Cardiac fibroblast (primary cell): ENCODE results near the gene PLCL2.
A peak's percentile ranks its signal among the peaks of the same experiment; 100 is the strongest.

ENCODE experiments used
- DNase-seq, 2 donors: peaks; one replicate each; pipeline versions ENCODE4 v3.0.0 to v3.0.0-alpha.2; 2010; ENCODE audit warnings: low read depth in 2 of 2
- H3K4me3 ChIP-seq, 2 donors: replicated peaks in 1 of 2; 1 replicate in 1 of 2; 2 replicates in 1 of 2; pipeline ENCODE4 v1.5.1; 2011; ENCODE audit warnings: low read depth in 2 of 2, low read length in 2 of 2, mild to moderate bottlenecking in 2 of 2, moderate library complexity in 1 of 2
- TF ChIP-seq, protein P1 (sequence below): IDR thresholded peaks from one replicate; pipeline ENCODE4 v1.5.1; 2011; ENCODE audit warnings: low read depth, mild to moderate bottlenecking, low read length, inconsistent platforms

The PLCL2 gene

DNA sequence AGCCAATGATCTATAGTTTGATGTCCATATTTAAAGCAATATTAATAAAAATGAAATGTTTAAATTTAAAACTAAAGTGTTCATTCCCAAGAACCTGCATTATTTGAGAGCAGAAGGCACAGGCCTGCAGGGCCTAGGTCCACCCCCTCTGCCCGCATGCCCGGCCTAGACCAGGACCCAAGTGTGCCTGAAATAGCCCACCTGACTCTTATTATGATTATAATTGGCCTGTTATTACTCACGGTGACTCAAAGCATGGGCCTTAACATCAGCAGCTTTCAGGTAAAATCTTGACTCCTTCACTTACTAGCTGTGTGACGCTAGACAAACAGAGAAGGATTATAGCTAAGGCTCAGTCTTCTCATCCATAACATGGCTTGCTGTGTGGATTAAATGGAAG, 128.8 kb downstream of the PLCL2 start:
- no peak for DNase-seq
- H3K4me3 ChIP-seq: no peak overlapping the region
- TF ChIP-seq, protein P1, sequence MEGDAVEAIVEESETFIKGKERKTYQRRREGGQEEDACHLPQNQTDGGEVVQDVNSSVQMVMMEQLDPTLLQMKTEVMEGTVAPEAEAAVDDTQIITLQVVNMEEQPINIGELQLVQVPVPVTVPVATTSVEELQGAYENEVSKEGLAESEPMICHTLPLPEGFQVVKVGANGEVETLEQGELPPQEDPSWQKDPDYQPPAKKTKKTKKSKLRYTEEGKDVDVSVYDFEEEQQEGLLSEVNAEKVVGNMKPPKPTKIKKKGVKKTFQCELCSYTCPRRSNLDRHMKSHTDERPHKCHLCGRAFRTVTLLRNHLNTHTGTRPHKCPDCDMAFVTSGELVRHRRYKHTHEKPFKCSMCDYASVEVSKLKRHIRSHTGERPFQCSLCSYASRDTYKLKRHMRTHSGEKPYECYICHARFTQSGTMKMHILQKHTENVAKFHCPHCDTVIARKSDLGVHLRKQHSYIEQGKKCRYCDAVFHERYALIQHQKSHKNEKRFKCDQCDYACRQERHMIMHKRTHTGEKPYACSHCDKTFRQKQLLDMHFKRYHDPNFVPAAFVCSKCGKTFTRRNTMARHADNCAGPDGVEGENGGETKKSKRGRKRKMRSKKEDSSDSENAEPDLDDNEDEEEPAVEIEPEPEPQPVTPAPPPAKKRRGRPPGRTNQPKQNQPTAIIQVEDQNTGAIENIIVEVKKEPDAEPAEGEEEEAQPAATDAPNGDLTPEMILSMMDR: no peak

DNA sequence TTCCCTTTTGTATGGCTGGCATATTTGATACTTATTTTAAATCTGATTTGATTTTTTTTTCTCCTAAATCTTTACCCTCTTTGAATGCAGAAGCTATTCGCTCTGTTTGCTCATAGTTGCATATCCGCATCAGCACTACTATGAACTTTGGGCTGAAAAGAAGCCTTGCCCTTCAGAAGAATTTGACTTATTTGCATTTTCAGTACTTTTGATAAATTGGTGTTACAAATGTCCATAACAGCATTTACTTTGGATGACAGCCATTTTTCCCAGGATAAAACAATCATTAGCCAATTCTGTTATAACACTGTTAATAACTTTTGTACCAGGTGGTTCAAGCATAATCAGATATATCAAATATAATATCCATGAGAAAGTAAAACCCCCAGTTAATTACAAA, 129.5 kb downstream of the PLCL2 start:
- H3K4me3 ChIP-seq: no peak overlapping the region
- no peak for DNase-seq
- TF ChIP-seq, protein P1: no peak

DNA sequence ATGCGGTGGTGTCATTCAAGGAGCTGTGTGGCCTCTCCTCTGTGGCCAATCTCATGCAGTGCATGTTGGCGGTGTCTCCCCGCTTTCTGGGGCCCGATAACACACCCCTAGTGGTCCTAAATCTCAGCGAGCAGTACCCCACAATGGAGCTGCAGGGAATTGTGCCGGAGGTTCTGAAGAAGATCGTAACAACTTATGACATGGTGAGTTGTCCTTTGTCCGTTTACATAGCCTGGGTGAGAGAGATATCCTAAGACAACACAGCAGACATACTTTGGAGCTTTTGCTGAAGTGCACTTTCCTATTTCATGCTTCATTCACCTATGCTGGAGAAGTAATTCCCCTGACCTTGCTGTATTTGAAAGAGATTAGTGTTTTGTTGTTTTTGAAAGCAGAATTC, 130.0 kb downstream of the PLCL2 start:
- no peak overlapping the region for H3K4me3 ChIP-seq
- DNase-seq: no peak
- TF ChIP-seq, protein P1: no peak

DNA sequence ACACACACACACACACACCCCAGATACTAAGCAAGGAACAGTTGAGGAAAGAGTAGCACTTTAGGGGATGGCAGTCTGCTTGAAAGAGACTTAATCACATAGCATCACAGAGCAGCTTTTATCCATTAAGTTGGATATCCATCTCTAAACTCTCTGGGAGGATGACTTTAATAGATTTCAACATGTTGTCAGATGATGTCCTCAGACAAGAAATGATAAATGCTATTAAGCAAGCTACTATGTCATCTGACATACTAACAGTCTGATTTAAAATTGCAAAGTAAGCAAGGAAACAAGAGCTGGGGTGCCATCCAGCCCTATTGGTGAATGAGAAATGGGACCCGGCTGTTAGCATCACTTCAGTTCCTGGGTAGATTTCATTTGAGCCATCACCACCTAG, 136.9 kb downstream of the PLCL2 start:
- TF ChIP-seq, protein P1: no peak
- DNase-seq: no peak
- H3K4me3 ChIP-seq: no peak overlapping the region

DNA sequence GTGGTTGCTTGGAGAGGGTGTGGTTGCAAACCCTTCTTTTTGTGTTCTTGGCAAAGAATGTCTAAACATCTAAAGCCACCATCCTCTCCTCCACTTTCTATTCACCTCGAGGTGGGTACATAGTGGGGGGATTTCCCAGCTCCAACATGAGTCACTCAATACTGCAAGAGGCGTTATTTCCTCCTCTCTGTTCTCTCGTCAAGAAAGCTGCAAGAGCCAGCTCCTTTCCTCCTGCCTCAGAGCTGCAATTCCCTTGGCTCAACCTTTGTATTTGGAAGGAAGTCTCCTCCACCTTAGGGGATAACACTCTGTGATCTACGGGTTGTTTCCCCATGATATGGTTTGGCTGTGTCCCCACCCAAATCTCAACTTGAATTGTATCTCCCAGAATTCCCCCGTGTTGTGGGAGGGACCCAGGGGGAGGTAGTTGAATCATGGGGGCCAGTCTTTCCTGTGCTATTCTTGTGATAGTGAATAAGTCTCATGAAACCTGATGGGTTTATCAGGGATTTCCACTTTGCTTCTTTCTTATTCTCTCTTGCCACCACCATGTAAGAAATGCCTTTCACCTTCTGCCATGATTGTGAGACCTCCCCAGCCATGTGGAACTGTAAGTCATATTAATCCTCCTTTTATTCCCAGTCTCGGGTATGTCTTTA, 138.4 kb downstream of the PLCL2 start:
- TF ChIP-seq, protein P1: no peak
- peak in 1 of 2 donors; percentile 67 for DNase-seq
- no peak overlapping the region for H3K4me3 ChIP-seq

DNA sequence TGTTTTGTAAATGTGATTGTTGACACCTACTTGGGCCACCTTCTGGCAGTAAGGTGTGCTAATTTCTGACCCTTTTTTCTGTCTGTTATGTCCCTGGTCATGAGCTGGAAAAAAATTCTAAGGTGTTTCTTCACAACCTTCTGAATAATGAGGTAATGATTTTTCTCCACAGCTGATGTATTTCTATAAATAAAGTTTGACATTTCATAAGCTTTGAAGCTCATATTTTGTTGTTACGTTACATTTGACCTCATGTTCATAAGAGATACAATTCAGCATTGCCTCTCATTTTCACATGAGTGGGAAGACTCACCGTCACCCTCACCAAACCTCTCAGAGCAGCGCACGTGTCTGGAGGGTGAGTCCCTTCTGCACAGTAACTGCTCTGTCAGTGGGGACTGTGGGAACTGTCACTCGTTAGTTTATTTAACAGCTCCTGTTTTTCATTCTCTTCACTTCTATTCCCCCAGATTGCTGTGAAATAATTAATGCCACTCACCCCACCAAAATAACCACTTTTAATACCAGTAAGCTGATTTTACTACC, 140.9 kb downstream of the PLCL2 start:
- DNase-seq: no peak
- H3K4me3 ChIP-seq: no peak overlapping the region
- TF ChIP-seq, protein P1: no peak

DNA sequence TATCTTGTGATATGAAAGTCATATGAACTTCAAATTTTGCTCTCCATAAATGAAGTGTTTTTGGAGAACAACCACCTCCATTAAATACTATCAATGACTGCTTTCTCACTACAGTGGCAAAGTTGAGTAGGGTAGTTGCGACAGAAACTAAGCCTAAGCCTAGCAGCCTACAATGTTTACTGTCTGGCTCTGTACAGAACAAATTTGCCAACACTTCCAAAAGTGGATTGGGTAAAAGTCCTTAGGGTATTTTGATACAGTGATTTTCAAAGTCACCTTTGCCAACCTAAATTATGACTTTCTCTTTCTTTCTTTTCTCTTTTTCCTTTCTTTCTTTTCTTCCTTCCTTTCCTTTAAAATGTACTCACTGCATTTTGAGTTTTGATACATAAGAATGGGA, 142.6 kb downstream of the PLCL2 start:
- TF ChIP-seq, protein P1: no peak

More for the DNA sequence above, 142.6 kb downstream of the PLCL2 start:
- H3K4me3 ChIP-seq: no peak overlapping the region
- DNase-seq: no peak
